Stimulated activated CD8-positive, alpha-beta memory T cell treated with anti-CD3 and anti-CD28 coated beads, Interleukin-4, amount 100 ng/mL, for 24 hours (primary cell): ENCODE measurements around the gene DYNLRB1.
"Not testable (repeated sequence)": the region's sequence is repeated elsewhere in the genome, so short reads cannot be mapped to it uniquely, and the experiment has no call there.

Experiments
- DNase-seq: peaks from one replicate; pipeline ENCODE4 v3.0.0-alpha.2; 2020; ENCODE audit warnings: low read depth

The DYNLRB1 gene

DNA sequence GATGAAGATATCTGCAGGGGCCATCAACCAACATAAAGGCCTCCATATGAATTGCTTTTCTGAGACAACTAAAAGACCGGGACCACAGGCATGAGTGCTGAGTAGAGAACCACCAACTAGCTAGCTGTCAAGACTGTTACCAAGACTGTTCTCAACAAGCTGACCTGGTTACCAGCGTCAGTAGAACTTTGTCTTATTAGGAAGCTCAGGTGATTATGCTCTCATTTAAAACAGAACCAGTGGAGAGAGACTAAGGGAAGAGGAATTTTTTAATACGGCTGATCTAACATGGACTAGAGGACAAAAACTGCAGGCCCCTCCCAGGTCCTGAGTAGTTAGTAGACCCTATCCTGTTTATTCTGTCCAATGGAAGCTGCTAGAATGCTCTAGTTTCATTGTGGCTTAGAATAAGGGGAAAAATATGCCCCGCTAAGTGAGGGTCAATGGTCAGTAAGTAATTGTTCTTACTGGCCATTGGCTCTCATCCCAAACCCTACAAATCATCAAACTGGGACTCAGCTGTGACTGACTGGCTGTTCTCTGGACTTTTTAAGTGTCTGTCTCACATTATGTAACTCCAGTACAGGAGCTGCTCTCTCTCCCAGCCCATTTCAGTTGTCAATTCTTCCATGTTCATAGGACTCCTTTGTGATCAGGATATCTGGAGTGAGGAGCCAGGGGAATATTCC, 3.8 kb upstream of the DYNLRB1 start:
- no peak for DNase-seq

DNA sequence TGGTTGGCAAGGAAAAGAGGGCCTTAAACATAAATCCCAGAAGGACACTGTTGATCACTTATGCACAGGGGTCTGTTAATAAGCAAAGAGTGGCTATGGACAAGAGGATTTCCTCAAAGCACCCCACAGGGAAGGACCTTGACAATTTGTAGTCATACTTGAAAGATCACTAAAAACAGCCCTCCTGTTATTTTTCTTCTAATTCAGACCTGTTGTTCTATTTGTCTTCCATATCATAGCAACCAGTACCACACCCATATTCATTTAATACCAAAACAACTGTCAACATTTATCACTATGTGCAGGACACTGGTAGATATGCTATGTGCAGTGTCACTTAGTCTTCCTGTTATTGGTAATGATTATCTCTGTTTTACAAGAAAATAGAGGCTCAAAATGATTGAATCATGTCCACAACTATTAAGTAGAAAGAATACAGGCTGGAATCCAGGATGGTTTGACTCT, 3.2 kb upstream of the DYNLRB1 start:
- DNase-seq: no peak

- not testable (repeated sequence) for DNase-seq
Observed at GRCh38 chr20:34514034-34514433, 2.2 kb upstream of the DYNLRB1 start.

- no peak for DNase-seq
Observed at GRCh38 chr20:34514897-34515483, 1.2 kb upstream of the DYNLRB1 start.

GRCh38 chr20:34515484-34516246, 557 bp upstream of the DYNLRB1 start:
- DNase-seq: peak; percentile 46

- no peak for DNase-seq
Observed at GRCh38 chr20:34517114-34517505, 888 bp downstream of the DYNLRB1 start.

DNA sequence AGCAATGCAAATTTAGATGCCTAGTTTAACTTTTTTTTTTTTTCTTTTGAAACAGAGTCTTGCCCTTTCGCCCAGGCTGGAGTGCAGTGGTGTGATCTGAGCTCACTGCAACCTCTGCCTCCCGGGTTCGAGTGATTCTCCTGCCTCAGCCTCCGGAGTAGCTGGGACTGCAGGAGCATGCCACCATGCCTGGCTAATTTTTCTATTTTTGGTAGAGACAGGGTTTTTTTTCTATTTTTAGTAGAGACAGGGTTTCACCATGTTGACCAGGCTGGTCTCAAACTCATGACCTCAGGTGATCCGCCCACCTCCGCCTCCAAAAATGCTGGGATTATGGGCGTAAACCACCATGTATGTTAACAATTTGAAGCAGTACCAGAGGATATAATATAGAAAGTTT, 2.6 kb downstream of the DYNLRB1 start:
- not testable (repeated sequence) for DNase-seq

DNA sequence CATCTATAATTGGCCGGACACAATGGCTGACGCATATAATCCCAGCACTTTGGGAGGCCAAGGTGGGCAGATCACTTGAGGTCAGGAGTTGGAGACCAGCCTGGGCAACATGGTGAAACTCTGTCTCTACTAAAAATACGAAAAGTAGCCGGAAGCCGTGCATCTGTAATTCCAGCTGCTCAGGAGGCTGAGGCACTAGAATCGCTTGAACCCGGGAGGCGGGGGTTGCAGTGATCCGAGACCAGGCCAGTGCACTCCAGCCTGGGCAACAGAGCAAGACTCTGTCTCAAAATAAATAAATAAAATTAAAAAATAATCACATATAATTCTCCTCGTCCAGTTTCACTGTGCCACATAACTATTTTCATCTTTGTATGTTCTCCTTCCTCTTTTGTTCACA, 3.6 kb downstream of the DYNLRB1 start:
- DNase-seq: not testable (repeated sequence)

DNA sequence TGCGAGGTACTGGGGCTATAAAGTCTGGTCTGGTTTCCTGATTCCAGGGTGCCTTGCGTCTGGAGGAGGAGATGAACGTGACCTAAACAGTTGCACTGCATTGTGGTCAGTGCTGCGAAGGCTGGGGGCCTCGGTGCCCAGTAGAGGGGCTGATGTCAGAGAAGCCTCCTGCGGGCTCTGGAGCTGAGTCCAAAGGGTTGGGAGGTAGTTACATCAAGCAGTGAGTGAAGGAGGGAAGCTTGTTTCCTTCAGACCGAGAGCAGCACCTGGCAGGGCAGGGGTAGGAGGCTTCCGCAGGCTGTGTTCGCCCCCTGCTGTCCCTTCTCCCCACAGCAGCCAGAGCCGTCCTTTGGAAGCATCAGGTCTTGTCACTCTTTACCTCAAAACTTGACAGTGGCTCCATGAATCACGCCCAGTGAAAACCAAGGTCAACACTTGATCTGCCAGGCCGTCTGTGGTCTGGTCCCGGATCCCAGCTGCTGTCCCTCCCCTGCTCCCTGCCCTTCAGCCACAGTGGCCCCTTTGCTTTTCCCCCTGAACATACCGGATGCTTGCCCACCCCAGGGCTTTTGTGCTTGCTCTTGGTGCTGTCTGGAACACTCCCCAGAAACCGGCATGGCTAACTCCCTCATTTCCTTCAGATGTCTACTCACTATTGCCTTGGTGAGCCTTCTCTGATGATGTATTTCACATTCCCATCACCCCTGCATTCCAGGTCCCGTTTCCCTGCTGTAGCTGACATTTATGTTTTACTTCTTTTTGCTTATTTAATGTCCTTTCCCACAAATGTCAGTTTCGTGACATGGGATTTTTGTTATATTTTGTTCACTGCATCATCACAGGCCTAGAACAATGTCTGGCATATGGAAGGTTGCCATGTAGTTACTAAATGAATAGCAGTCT, 7.0 kb downstream of the DYNLRB1 start:
- DNase-seq: peak; percentile 38

- no peak for DNase-seq
Observed at GRCh38 chr20:34524426-34524825, 8.2 kb downstream of the DYNLRB1 start.

GRCh38 chr20:34525342-34525708, 9.1 kb downstream of the DYNLRB1 start:
- no peak for DNase-seq

DNA sequence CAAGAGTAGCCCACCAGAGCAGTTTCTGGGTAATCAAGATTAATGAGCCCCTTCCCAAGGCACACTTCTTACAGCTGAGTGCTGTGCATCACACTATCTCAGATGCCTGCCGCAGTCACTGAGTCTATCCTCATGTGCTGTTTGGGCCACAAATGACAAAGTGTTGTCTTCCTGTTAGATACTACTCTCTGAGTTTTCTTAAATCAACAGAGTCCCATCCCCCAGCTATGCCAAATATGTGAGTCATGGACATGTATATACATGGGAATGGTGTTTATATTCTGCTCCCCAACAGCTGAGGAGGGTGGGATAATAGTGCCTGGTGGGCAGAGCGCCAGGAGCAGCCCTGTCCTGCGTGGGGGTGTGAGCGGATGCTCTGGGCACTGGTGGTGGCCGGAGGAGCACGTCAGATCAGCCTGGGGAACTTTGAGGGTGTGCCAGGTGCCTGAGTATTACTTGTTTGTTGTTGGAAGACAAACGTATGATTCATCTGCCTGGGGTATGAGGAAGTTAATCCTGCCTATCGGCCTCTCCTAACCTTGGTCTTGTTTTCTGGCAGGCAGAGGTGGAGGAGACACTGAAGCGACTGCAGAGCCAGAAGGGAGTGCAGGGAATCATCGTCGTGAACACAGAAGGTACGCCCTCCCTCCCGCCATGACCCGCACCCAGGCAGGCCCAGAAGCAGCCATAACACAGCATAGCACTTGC, 9.6 kb downstream of the DYNLRB1 start:
- DNase-seq: no peak

GRCh38 chr20:34526466-34526865, 10.2 kb downstream of the DYNLRB1 start:
- DNase-seq: no peak

- DNase-seq: no peak
Observed at GRCh38 chr20:34527016-34527415, 10.8 kb downstream of the DYNLRB1 start.

- DNase-seq: no peak
Observed at GRCh38 chr20:34528921-34529297, 12.7 kb downstream of the DYNLRB1 start.

- no peak for DNase-seq
Observed at GRCh38 chr20:34529742-34530141, 13.5 kb downstream of the DYNLRB1 start.

DNA sequence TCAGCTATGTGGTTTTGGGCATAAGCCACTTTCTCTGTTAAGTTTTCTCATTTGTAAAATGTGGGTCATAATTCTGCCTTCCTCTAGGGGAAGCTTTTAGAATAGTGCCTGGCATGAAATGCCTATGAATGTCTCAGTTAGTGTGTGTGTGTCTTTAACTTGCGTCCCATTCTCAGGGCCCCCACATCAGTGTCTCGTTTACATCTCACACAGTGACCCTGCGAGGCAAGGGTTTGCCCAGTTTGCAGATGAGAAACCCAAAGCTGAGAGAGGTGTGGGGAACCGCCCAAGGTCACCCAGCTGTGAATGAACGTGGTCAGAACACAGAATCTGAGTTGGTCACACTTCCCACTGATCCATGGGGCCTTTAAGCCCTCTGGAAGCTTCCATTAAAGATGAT, 14.1 kb downstream of the DYNLRB1 start:
- no peak for DNase-seq

GRCh38 chr20:34531608-34532265, 15.5 kb downstream of the DYNLRB1 start:
- no peak for DNase-seq

DNA sequence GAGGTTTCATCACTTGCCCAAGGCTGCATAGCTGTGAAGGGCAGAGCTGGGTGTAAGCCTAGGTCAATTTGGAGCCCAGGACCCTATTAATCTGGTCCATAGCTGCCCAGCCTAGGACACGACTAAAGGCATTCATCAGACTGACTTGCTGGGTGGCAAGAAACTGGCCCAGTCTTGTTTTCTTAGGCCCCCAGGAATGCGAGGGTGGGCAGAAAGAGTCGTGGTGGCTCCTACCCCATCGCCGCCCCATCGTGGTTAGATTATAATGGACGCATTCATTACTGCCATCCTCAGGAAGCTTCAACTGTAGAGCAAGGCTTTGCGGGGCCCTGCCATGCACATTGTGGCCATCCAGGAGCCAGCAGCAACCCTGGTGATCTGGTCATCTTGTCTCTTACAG, 16.1 kb downstream of the DYNLRB1 start:
- no peak for DNase-seq

GRCh38 chr20:34532756-34533155, 16.5 kb downstream of the DYNLRB1 start:
- no peak for DNase-seq
